ENCODE data around the gene ELL. TPM values are rescaled to one million over a fixed set of nuclear protein-coding genes. Genes with fewer than 3 reads are reported as not detected.

Gene ELL
- total and polyA plus RNA-seq, 9 of the 15 experiments (the other 6 are each of a cell fraction or from before 2014, with no cell fraction given), result 0.24 to 22.5 (median 4.1) TPM

GRCh38 chr19:18558202-18558555, 36.3 kb upstream of the ELL start (continued):
- TF ChIP-seq FOXK2 (conservative IDR thresholded peaks at IDR 0.05 in 1 of 2, IDR thresholded peaks at IDR 0.05 in 1 of 2; ENCODE audit: low read depth in 2 of 2) (no peak), KDM1A (IDR thresholded peaks at IDR 0.05) (no peak), ZBTB49 (CRISPR knock-in tag; IDR thresholded peaks at IDR 0.05; ENCODE audit: borderline replicate concordance) (no peak), ZC3H4 (CRISPR knock-in tag; IDR thresholded peaks at IDR 0.05; ENCODE audit: borderline replicate concordance) (peak; percentile 21; the same call in 1 of the 2 replicates), HOMEZ (CRISPR knock-in tag; IDR thresholded peaks at IDR 0.05) (no peak), ZNF277 (CRISPR knock-in tag; IDR thresholded peaks at IDR 0.05; ENCODE audit: borderline replicate concordance) (no peak), KLF10 (CRISPR knock-in tag; IDR thresholded peaks at IDR 0.05) (no peak), GATA2 (CRISPR knock-in tag; IDR thresholded peaks at IDR 0.05) (no peak), AFF4 (CRISPR knock-in tag; IDR thresholded peaks at IDR 0.05) (0 out of 2 replicates have a peak, but pooled peaks have one; percentile 30), IRF1 (CRISPR knock-in tag; IDR thresholded peaks at IDR 0.05; ENCODE audit: borderline replicate concordance) (no peak), BHLHE40 (IDR thresholded peaks at IDR 0.05; ENCODE audit: low read length) (no peak), BRD4 (IDR thresholded peaks at IDR 0.05) (no peak)
